HEK293 (cell line): Measurements from ENCODE around the gene APPL2.

ENCODE experiments used
- GLIS1 ChIP-seq: fragments of 450-650 bp; formaldehyde crosslinking; IDR thresholded peaks from 2 replicates; pipeline ENCODE4 v1.5.1; 2016; ENCODE audit warnings: missing biosample characterization, missing genetic modification characterization
- HOXA7 ChIP-seq: sonication (generic); formaldehyde crosslinking; IDR thresholded peaks from 2 replicates; pipeline ENCODE4 v1.8.1; 2022; ENCODE audit warnings: missing genetic modification reagents, borderline replicate concordance
- PRDM1 ChIP-seq: fragments of 450-650 bp; formaldehyde crosslinking; IDR thresholded peaks from 2 replicates; pipeline ENCODE4; 2016; ENCODE audit warnings: missing biosample characterization, missing genetic modification characterization
- ZNF202 ChIP-seq: fragments of 450-650 bp; formaldehyde crosslinking; IDR thresholded peaks from 2 replicates; pipeline ENCODE4 v1.5.1; 2016; ENCODE audit warnings: missing biosample characterization, missing genetic modification characterization, borderline replicate concordance
- ZNF274 ChIP-seq, 2 experiments: fragments of 200-500 bp in 1 of 2; fragments of 450-650 bp in 1 of 2; sonication (Bioruptor generic) in 1 of 2; formaldehyde crosslinking in 1 of 2; IDR thresholded peaks; 2 replicates each; pipeline versions ENCODE4 v1.5.1 to v1.6.1; 2014 to 2016; ENCODE audit warnings: borderline replicate concordance in 1 of 2, inconsistent platforms in 1 of 2, low read length in 1 of 2, missing biosample characterization in 1 of 2, missing genetic modification characterization in 1 of 2
- TF ChIP-seq, protein P1 (sequence below): fragments of 450-650 bp; formaldehyde crosslinking; IDR thresholded peaks from 2 replicates; pipeline ENCODE4 v1.5.1; 2016; ENCODE audit warnings: missing biosample characterization, missing genetic modification characterization
- TF ChIP-seq, protein P2 (sequence below): fragments of 450-650 bp; formaldehyde crosslinking; IDR thresholded peaks from 2 replicates; pipeline ENCODE4 v1.5.1; 2016; ENCODE audit warnings: missing biosample characterization, missing genetic modification characterization
- TF ChIP-seq, protein P3 (sequence below): fragments of 450-650 bp; formaldehyde crosslinking; IDR thresholded peaks from 2 replicates; pipeline ENCODE4 v1.5.1; 2016; ENCODE audit warnings: missing biosample characterization, missing genetic modification characterization, low read depth
- TF ChIP-seq, protein P4 (sequence below): fragments of 450-650 bp; formaldehyde crosslinking; IDR thresholded peaks from 2 replicates; pipeline ENCODE4 v1.5.1; 2016; ENCODE audit warnings: missing biosample characterization, missing genetic modification characterization, borderline replicate concordance
- TF ChIP-seq, protein P5 (sequence below): fragments of 450-650 bp; formaldehyde crosslinking; IDR thresholded peaks from 2 replicates; pipeline ENCODE4 v1.5.1; 2016; ENCODE audit warnings: missing biosample characterization, missing genetic modification characterization
- TF ChIP-seq, protein P6 (sequence below): fragments of 450-650 bp; formaldehyde crosslinking; IDR thresholded peaks from 2 replicates; pipeline ENCODE4 v1.5.1; 2016; ENCODE audit warnings: missing biosample characterization, missing genetic modification characterization
- TF ChIP-seq, protein P7 (sequence below): fragments of 450-650 bp; formaldehyde crosslinking; optimal IDR thresholded peaks from 2 replicates; pipeline ENCODE3; 2016; ENCODE audit warnings: missing biosample characterization, mild to moderate bottlenecking, missing genetic modification characterization
- TF ChIP-seq, protein P8 (sequence below): fragments of 450-650 bp; formaldehyde crosslinking; IDR thresholded peaks from 2 replicates; pipeline ENCODE4 v1.5.1; 2016; ENCODE audit warnings: missing biosample characterization, missing genetic modification characterization
- TF ChIP-seq, protein P9 (sequence below): fragments of 450-650 bp; formaldehyde crosslinking; IDR thresholded peaks from 2 replicates; pipeline ENCODE4 v1.5.1; 2016; ENCODE audit warnings: missing biosample characterization, missing genetic modification characterization

DNA sequence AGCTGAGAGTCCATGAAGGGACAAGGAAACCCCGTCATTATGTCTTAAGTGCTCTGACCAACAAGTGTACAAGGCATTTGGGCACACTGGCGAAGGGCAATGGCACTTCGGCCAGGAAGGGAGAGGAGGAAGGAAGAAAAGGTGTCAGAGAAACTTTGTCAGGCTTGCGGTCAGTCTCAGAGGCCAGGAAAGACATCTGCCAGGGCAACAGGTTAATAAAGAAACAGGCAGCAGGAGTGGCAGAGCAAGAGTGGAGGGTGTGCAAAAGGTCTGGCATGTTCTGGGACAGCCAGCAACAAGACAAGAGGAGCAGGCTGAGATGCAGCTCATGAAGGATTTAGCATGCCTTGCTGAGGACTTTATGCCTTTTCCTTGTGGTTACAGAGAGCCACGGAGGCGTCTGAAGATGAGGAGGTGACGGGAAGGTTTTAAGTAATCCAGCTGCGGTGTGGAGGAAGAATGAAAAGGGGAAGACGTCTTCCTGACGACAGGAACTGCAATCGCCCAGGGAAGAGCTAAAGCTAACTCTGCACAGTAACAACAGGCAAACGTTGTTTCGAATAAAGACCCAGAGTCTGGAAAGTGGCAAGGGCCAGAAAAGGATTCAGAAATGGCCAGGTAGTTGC, 13.1 kb downstream of the APPL2 start:
- TF ChIP-seq GLIS1 (tag by site-specific recombination), result no peak
- TF ChIP-seq, protein P1, sequence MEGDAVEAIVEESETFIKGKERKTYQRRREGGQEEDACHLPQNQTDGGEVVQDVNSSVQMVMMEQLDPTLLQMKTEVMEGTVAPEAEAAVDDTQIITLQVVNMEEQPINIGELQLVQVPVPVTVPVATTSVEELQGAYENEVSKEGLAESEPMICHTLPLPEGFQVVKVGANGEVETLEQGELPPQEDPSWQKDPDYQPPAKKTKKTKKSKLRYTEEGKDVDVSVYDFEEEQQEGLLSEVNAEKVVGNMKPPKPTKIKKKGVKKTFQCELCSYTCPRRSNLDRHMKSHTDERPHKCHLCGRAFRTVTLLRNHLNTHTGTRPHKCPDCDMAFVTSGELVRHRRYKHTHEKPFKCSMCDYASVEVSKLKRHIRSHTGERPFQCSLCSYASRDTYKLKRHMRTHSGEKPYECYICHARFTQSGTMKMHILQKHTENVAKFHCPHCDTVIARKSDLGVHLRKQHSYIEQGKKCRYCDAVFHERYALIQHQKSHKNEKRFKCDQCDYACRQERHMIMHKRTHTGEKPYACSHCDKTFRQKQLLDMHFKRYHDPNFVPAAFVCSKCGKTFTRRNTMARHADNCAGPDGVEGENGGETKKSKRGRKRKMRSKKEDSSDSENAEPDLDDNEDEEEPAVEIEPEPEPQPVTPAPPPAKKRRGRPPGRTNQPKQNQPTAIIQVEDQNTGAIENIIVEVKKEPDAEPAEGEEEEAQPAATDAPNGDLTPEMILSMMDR (tag by site-specific recombination), result no peak
- TF ChIP-seq ZNF274 (IDR thresholded peaks at IDR 0.05; ENCODE audit: low read length), result no peak
- no peak for TF ChIP-seq ZNF274 (tag by site-specific recombination; IDR thresholded peaks at IDR 0.05; ENCODE audit: borderline replicate concordance)
- TF ChIP-seq, protein P2, sequence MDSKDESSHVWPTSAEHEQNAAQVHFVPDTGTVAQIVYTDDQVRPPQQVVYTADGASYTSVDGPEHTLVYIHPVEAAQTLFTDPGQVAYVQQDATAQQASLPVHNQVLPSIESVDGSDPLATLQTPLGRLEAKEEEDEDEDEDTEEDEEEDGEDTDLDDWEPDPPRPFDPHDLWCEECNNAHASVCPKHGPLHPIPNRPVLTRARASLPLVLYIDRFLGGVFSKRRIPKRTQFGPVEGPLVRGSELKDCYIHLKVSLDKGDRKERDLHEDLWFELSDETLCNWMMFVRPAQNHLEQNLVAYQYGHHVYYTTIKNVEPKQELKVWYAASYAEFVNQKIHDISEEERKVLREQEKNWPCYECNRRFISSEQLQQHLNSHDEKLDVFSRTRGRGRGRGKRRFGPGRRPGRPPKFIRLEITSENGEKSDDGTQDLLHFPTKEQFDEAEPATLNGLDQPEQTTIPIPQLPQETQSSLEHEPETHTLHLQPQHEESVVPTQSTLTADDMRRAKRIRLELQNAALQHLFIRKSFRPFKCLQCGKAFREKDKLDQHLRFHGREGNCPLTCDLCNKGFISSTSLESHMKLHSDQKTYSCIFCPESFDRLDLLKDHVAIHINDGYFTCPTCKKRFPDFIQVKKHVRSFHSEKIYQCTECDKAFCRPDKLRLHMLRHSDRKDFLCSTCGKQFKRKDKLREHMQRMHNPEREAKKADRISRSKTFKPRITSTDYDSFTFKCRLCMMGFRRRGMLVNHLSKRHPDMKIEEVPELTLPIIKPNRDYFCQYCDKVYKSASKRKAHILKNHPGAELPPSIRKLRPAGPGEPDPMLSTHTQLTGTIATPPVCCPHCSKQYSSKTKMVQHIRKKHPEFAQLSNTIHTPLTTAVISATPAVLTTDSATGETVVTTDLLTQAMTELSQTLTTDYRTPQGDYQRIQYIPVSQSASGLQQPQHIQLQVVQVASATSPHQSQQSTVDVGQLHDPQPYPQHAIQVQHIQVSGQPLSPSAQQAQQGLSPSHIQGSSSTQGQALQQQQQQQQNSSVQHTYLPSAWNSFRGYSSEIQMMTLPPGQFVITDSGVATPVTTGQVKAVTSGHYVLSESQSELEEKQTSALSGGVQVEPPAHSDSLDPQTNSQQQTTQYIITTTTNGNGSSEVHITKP, result no peak
- TF ChIP-seq, protein P3, sequence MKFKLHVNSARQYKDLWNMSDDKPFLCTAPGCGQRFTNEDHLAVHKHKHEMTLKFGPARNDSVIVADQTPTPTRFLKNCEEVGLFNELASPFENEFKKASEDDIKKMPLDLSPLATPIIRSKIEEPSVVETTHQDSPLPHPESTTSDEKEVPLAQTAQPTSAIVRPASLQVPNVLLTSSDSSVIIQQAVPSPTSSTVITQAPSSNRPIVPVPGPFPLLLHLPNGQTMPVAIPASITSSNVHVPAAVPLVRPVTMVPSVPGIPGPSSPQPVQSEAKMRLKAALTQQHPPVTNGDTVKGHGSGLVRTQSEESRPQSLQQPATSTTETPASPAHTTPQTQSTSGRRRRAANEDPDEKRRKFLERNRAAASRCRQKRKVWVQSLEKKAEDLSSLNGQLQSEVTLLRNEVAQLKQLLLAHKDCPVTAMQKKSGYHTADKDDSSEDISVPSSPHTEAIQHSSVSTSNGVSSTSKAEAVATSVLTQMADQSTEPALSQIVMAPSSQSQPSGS (tag by site-specific recombination), result no peak
- TF ChIP-seq, protein P4, sequence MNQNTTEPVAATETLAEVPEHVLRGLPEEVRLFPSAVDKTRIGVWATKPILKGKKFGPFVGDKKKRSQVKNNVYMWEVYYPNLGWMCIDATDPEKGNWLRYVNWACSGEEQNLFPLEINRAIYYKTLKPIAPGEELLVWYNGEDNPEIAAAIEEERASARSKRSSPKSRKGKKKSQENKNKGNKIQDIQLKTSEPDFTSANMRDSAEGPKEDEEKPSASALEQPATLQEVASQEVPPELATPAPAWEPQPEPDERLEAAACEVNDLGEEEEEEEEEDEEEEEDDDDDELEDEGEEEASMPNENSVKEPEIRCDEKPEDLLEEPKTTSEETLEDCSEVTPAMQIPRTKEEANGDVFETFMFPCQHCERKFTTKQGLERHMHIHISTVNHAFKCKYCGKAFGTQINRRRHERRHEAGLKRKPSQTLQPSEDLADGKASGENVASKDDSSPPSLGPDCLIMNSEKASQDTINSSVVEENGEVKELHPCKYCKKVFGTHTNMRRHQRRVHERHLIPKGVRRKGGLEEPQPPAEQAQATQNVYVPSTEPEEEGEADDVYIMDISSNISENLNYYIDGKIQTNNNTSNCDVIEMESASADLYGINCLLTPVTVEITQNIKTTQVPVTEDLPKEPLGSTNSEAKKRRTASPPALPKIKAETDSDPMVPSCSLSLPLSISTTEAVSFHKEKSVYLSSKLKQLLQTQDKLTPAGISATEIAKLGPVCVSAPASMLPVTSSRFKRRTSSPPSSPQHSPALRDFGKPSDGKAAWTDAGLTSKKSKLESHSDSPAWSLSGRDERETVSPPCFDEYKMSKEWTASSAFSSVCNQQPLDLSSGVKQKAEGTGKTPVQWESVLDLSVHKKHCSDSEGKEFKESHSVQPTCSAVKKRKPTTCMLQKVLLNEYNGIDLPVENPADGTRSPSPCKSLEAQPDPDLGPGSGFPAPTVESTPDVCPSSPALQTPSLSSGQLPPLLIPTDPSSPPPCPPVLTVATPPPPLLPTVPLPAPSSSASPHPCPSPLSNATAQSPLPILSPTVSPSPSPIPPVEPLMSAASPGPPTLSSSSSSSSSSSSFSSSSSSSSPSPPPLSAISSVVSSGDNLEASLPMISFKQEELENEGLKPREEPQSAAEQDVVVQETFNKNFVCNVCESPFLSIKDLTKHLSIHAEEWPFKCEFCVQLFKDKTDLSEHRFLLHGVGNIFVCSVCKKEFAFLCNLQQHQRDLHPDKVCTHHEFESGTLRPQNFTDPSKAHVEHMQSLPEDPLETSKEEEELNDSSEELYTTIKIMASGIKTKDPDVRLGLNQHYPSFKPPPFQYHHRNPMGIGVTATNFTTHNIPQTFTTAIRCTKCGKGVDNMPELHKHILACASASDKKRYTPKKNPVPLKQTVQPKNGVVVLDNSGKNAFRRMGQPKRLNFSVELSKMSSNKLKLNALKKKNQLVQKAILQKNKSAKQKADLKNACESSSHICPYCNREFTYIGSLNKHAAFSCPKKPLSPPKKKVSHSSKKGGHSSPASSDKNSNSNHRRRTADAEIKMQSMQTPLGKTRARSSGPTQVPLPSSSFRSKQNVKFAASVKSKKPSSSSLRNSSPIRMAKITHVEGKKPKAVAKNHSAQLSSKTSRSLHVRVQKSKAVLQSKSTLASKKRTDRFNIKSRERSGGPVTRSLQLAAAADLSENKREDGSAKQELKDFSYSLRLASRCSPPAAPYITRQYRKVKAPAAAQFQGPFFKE (tag by site-specific recombination), result no peak
- TF ChIP-seq, protein P5, sequence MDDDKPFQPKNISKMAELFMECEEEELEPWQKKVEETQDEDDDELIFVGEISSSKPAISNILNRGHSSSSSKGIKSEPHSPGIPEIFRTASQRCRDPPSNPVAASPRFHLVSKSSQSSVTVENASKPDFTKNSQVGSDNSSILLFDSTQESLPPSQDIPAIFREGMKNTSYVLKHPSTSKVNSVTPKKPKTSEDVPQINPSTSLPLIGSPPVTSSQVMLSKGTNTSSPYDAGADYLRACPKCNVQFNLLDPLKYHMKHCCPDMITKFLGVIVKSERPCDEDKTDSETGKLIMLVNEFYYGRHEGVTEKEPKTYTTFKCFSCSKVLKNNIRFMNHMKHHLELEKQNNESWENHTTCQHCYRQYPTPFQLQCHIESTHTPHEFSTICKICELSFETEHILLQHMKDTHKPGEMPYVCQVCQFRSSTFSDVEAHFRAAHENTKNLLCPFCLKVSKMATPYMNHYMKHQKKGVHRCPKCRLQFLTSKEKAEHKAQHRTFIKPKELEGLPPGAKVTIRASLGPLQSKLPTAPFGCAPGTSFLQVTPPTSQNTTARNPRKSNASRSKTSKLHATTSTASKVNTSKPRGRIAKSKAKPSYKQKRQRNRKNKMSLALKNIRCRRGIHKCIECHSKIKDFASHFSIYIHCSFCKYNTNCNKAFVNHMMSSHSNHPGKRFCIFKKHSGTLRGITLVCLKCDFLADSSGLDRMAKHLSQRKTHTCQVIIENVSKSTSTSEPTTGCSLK (tag by site-specific recombination), result no peak
- no peak for TF ChIP-seq HOXA7 (CRISPR knock-in tag)
- TF ChIP-seq PRDM1 (tag by site-specific recombination), result no peak
- TF ChIP-seq ZNF202 (tag by site-specific recombination), result no peak
- TF ChIP-seq, protein P6, sequence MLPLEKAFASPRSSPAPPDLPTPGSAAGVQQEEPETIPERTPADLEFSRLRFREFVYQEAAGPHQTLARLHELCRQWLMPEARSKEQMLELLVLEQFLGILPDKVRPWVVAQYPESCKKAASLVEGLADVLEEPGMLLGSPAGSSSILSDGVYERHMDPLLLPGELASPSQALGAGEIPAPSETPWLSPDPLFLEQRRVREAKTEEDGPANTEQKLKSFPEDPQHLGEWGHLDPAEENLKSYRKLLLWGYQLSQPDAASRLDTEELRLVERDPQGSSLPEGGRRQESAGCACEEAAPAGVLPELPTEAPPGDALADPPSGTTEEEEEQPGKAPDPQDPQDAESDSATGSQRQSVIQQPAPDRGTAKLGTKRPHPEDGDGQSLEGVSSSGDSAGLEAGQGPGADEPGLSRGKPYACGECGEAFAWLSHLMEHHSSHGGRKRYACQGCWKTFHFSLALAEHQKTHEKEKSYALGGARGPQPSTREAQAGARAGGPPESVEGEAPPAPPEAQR (tag by site-specific recombination), result no peak
- TF ChIP-seq, protein P7, sequence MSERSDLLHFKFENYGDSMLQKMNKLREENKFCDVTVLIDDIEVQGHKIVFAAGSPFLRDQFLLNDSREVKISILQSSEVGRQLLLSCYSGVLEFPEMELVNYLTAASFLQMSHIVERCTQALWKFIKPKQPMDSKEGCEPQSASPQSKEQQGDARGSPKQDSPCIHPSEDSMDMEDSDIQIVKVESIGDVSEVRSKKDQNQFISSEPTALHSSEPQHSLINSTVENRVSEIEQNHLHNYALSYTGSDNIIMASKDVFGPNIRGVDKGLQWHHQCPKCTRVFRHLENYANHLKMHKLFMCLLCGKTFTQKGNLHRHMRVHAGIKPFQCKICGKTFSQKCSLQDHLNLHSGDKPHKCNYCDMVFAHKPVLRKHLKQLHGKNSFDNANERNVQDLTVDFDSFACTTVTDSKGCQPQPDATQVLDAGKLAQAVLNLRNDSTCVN, result no peak
- TF ChIP-seq, protein P8, sequence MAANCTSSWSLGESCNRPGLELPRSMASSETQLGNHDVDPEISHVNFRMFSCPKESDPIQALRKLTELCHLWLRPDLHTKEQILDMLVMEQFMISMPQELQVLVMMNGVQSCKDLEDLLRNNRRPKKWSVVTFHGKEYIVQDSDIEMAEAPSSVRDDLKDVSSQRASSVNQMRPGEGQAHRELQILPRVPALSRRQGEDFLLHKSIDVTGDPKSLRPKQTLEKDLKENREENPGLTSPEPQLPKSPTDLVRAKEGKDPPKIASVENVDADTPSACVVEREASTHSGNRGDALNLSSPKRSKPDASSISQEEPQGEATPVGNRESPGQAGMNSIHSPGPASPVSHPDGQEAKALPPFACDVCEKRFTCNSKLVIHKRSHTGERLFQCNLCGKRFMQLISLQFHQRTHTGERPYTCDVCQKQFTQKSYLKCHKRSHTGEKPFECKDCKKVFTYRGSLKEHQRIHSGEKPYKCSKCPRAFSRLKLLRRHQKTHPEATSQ (tag by site-specific recombination), result no peak
- TF ChIP-seq, protein P9, sequence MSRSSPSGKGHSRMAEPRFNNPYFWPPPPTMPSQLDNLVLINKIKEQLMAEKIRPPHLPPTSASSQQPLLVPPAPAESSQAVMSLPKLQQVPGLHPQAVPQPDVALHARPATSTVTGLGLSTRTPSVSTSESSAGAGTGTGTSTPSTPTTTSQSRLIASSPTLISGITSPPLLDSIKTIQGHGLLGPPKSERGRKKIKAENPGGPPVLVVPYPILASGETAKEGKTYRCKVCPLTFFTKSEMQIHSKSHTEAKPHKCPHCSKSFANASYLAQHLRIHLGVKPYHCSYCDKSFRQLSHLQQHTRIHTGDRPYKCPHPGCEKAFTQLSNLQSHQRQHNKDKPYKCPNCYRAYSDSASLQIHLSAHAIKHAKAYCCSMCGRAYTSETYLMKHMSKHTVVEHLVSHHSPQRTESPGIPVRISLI (tag by site-specific recombination), result no peak
